ENCODE data around the gene CAPN11.

The CAPN11 gene

DNA sequence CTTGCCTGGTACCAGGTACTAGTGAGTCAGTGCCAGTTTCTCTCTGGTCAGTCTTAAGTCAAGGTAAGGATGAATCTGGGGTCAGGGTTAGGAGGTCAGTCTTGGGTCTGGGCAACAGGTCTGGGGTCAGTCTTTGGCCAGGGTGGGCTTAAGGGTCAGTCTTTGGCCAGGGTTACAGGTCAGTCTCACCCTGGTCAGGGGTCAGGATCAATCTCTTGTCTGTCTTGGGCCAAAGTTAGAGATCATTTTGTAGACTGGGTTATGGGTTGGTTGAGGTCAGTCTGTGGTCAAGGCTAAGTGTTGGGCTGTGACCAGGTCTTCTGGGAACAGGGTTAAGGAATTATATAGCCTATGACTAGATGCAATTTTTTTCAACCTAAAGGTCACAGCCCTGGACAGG, 12.8 kb upstream of the CAPN11 start:
- TF ChIP-seq POLR2AphosphoS5 (IDR thresholded peaks at IDR 0.05; ENCODE audit: low read depth) (no peak), GABPA (IDR thresholded peaks at IDR 0.05; ENCODE audit: low read depth) (no peak), SPI1 (IDR thresholded peaks at IDR 0.05; ENCODE audit: borderline replicate concordance, low read depth) (no peak)
- TF ChIP-seq, protein P1, sequence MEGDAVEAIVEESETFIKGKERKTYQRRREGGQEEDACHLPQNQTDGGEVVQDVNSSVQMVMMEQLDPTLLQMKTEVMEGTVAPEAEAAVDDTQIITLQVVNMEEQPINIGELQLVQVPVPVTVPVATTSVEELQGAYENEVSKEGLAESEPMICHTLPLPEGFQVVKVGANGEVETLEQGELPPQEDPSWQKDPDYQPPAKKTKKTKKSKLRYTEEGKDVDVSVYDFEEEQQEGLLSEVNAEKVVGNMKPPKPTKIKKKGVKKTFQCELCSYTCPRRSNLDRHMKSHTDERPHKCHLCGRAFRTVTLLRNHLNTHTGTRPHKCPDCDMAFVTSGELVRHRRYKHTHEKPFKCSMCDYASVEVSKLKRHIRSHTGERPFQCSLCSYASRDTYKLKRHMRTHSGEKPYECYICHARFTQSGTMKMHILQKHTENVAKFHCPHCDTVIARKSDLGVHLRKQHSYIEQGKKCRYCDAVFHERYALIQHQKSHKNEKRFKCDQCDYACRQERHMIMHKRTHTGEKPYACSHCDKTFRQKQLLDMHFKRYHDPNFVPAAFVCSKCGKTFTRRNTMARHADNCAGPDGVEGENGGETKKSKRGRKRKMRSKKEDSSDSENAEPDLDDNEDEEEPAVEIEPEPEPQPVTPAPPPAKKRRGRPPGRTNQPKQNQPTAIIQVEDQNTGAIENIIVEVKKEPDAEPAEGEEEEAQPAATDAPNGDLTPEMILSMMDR (IDR thresholded peaks at IDR 0.05; ENCODE audit: insufficient read depth, low read length): no peak
- no peak overlapping the region for H3K4me3 ChIP-seq (replicated peaks; ENCODE audit: insufficient read depth, low read length)
- no peak for DNase-seq (ENCODE audit: low read depth in 1 of 2, low spot score in 1 of 2)
- no peaks in the 10 kb centered on the region for H3K27me3 ChIP-seq (ENCODE audit: insufficient read depth, poor library complexity, severe bottlenecking)
- H3K27ac ChIP-seq (replicated peaks): no peak overlapping the region

DNA sequence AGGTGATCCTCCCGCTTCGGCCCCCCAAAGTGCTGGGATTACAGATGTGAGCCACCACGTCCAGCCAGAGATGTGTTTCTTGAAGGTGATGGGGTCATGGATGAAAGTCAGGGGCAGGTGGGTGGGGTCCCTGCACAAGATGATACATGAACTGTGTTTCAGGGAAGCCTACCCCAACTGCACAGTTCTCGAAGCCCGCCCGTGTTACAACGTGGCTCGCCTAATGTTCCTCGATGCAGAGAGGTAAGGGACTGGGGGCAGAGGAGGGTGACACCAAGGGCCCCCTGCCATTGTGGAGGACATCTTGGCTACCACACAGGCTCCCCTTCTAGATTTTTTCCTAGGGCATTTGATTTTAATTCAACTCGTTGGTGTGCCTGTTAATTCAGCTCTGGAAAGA, 11.9 kb upstream of the CAPN11 start:
- Histone ChIP-seq H3K27me3 (ENCODE audit: insufficient read depth, poor library complexity, severe bottlenecking) (no peaks in the 10 kb centered on the region), H3K4me3 (replicated peaks; ENCODE audit: insufficient read depth, low read length) (no peak overlapping the region), H3K27ac (replicated peaks) (no peak overlapping the region)
- TF ChIP-seq SPI1 (IDR thresholded peaks at IDR 0.05; ENCODE audit: borderline replicate concordance, low read depth): no peak
- no peak for TF ChIP-seq GABPA (IDR thresholded peaks at IDR 0.05; ENCODE audit: low read depth)
- TF ChIP-seq, protein P2, sequence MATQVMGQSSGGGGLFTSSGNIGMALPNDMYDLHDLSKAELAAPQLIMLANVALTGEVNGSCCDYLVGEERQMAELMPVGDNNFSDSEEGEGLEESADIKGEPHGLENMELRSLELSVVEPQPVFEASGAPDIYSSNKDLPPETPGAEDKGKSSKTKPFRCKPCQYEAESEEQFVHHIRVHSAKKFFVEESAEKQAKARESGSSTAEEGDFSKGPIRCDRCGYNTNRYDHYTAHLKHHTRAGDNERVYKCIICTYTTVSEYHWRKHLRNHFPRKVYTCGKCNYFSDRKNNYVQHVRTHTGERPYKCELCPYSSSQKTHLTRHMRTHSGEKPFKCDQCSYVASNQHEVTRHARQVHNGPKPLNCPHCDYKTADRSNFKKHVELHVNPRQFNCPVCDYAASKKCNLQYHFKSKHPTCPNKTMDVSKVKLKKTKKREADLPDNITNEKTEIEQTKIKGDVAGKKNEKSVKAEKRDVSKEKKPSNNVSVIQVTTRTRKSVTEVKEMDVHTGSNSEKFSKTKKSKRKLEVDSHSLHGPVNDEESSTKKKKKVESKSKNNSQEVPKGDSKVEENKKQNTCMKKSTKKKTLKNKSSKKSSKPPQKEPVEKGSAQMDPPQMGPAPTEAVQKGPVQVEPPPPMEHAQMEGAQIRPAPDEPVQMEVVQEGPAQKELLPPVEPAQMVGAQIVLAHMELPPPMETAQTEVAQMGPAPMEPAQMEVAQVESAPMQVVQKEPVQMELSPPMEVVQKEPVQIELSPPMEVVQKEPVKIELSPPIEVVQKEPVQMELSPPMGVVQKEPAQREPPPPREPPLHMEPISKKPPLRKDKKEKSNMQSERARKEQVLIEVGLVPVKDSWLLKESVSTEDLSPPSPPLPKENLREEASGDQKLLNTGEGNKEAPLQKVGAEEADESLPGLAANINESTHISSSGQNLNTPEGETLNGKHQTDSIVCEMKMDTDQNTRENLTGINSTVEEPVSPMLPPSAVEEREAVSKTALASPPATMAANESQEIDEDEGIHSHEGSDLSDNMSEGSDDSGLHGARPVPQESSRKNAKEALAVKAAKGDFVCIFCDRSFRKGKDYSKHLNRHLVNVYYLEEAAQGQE (IDR thresholded peaks at IDR 0.05; ENCODE audit: insufficient replicate concordance, low read depth): no peak
- TF ChIP-seq, protein P1 (IDR thresholded peaks at IDR 0.05; ENCODE audit: insufficient read depth, low read length): no peak
- TF ChIP-seq POLR2AphosphoS5 (IDR thresholded peaks at IDR 0.05; ENCODE audit: low read depth): no peak
- DNase-seq (ENCODE audit: low read depth in 1 of 2, low spot score in 1 of 2): no peak

DNA sequence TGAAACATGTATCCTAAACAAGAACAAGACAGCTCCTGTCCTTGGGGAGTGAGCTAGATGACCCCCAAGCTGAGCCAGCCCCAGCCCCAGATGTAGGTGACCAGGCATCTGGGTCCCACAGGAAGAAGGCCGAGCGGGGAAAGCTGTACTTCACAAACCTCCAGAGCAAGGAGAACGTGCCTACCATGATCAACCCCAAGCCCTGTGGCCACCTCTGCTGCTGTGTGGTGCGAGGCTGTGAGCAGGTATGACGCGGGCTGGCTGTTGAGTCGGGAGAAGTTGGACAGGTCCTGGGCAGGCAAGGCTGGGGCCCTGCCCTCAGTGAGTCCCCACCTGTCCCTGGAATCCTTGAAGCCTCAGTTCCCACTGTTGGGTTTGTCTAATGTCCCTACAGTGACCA, 11.4 kb upstream of the CAPN11 start:
- Histone ChIP-seq H3K27me3 (ENCODE audit: insufficient read depth, poor library complexity, severe bottlenecking) (no peaks in the 10 kb centered on the region), H3K4me3 (replicated peaks; ENCODE audit: insufficient read depth, low read length) (no peak overlapping the region), H3K27ac (replicated peaks) (no peak overlapping the region)
- TF ChIP-seq POLR2AphosphoS5 (IDR thresholded peaks at IDR 0.05; ENCODE audit: low read depth) (no peak), GABPA (IDR thresholded peaks at IDR 0.05; ENCODE audit: low read depth) (no peak), SPI1 (IDR thresholded peaks at IDR 0.05; ENCODE audit: borderline replicate concordance, low read depth) (no peak)
- TF ChIP-seq, protein P1 (IDR thresholded peaks at IDR 0.05; ENCODE audit: insufficient read depth, low read length): no peak
- TF ChIP-seq, protein P2 (IDR thresholded peaks at IDR 0.05; ENCODE audit: insufficient replicate concordance, low read depth): no peak
- no peak for DNase-seq (ENCODE audit: low read depth in 1 of 2, low spot score in 1 of 2)

DNA sequence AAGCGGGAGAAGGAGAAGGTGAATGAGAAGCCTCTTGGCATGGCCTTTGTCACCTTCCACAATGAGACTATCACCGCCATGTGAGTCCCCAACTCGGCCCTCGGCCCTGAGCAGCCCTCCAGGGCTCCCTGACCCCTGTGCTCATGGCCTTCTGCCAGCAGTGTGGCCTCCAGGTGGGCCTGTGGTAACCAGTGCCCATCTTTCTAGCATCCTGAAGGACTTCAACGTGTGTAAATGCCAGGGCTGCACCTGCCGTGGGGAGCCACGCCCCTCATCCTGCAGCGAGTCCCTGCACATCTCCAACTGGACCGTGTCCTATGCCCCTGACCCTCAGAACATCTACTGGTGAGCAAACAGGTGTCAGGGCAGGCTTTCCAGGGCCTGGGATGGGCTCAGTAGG, 10.3 kb upstream of the CAPN11 start:
- H3K27me3 ChIP-seq (ENCODE audit: insufficient read depth, poor library complexity, severe bottlenecking): no peaks in the 10 kb centered on the region
- no peak for TF ChIP-seq POLR2AphosphoS5 (IDR thresholded peaks at IDR 0.05; ENCODE audit: low read depth)
- TF ChIP-seq GABPA (IDR thresholded peaks at IDR 0.05; ENCODE audit: low read depth): no peak
- TF ChIP-seq, protein P1 (IDR thresholded peaks at IDR 0.05; ENCODE audit: insufficient read depth, low read length): no peak
- TF ChIP-seq, protein P2 (IDR thresholded peaks at IDR 0.05; ENCODE audit: insufficient replicate concordance, low read depth): no peak
- no peak for TF ChIP-seq SPI1 (IDR thresholded peaks at IDR 0.05; ENCODE audit: borderline replicate concordance, low read depth)
- DNase-seq (ENCODE audit: low read depth in 1 of 2, low spot score in 1 of 2): no peak

More for the DNA sequence above, 10.3 kb upstream of the CAPN11 start:
- Histone ChIP-seq H3K27ac (replicated peaks) (no peak overlapping the region), H3K4me3 (replicated peaks; ENCODE audit: insufficient read depth, low read length) (no peak overlapping the region)

Data from HL-60 (cell line).